ENCODE measurements around the gene SOCS2. TPM values are rescaled to one million over a fixed set of nuclear protein-coding genes. Genes with fewer than 3 reads are reported as not detected.

Gene SOCS2
- total and polyA plus RNA-seq, 2 of the 8 experiments (the other 6 are each of a cell fraction or from before 2014, with no cell fraction given) = 14.5 to 18.0 TPM

GRCh38 chr12:93565760-93566159 lies 6.7 kb upstream of the SOCS2 start:
- 92% methylated on average over 3 of the region's 3 CpGs; no CpG with 5 or more reads in 1 of the 2 experiments for WGBS, 2 experiments (ENCODE audit: extremely low coverage in 1 of 2, insufficient coverage in 1 of 2, insufficient read length in 1 of 2, insufficient replicate concordance in 2 of 2, low coverage in 1 of 2, low lambda C conversion rate in 2 of 2, missing lambda C conversion rate in 1 of 2)

More at GRCh38 chr12:93565760-93566159, 6.7 kb upstream of the SOCS2 start:
- Histone ChIP-seq H3K4me1 (replicated peaks in 1 of 4; ENCODE audit: control insufficient read depth in 3 of 4, insufficient read depth in 4 of 4, low read length in 3 of 4) (no peaks in the 10 kb centered on the region; a peak in 1 of 7 replicates), H3K79me1 (ENCODE audit: low read depth, low read length) (no peaks in the 10 kb centered on the region), H2AFZ (ENCODE audit: low read length) (no peak overlapping the region), H2AK5ac (ENCODE audit: low read depth, low read length) (no peak overlapping the region), H3K23me2 (ENCODE audit: low read depth, low read length) (peaks cover 8% of the 10 kb centered on the region; the same call in 1 of the 2 replicates), H4K5ac (ENCODE audit: insufficient read length, low read depth, low read length) (no peak overlapping the region), H3K4ac (replicated peaks; ENCODE audit: insufficient read length, low read depth, low read length) (no peak overlapping the region), H2BK12ac (ENCODE audit: low read depth, low read length) (no peak overlapping the region), H3K9me3 (ENCODE audit: insufficient read depth in 2 of 2, low read depth in 1 of 2, low read length in 1 of 2) (no peaks in the 10 kb centered on the region), H3K27ac (ENCODE audit: low read depth, low read length) (no peak overlapping the region), H3K4me2 (ENCODE audit: insufficient read depth in 1 of 2, low read depth in 2 of 2, low read length in 2 of 2) (no peak overlapping the region), H3K14ac (ENCODE audit: insufficient read length) (no peak overlapping the region), H3K56ac (replicated peaks; ENCODE audit: insufficient read length, low read depth, low read length) (no peak overlapping the region), H2BK20ac (ENCODE audit: low read length) (no peak overlapping the region), H4K20me1 (replicated peaks in 1 of 2; ENCODE audit: control insufficient read depth in 1 of 2, insufficient read depth in 2 of 2, low read length in 2 of 2) (no peaks in the 10 kb centered on the region), H3K79me2 (ENCODE audit: control insufficient read depth in 1 of 2, insufficient read depth in 2 of 2, low read length in 2 of 2) (no peaks in the 10 kb centered on the region), H3K36me3 (ENCODE audit: control insufficient read depth in 2 of 4, insufficient read depth in 4 of 4, low read length in 3 of 4) (no peaks in the 10 kb centered on the region), H2BK5ac (ENCODE audit: low read depth, low read length) (no peak overlapping the region), H3K23ac (ENCODE audit: insufficient read length) (no peak overlapping the region), H4K8ac (ENCODE audit: extremely low read depth, insufficient read depth, low read length) (no peak overlapping the region), H3K4me3 (ENCODE audit: extremely low read depth in 1 of 4, insufficient read depth in 2 of 4, low read depth in 3 of 4, low read length in 4 of 4) (no peak overlapping the region), H2BK120ac (replicated peaks; ENCODE audit: low read depth, low read length) (no peak overlapping the region), H3K27me3 (replicated peaks in 1 of 4; ENCODE audit: control insufficient read depth in 3 of 4, extremely low read depth in 1 of 4, insufficient read depth in 3 of 4, low read length in 3 of 4) (no peaks in the 10 kb centered on the region), H4K91ac (replicated peaks; ENCODE audit: insufficient read length, low read length) (no peak overlapping the region), H3K18ac (ENCODE audit: extremely low read depth, low read length) (no peak overlapping the region), H2BK15ac (ENCODE audit: low read length) (no peak overlapping the region), H3K9ac (replicated peaks in 1 of 4; ENCODE audit: extremely low read depth in 1 of 4, low read depth in 3 of 4, low read length in 3 of 4) (no peak overlapping the region)
- POLR2A ChIA-PET (ENCODE audit: partially characterized antibody) = no interaction called here
- CTCF ChIA-PET (ENCODE audit: partially characterized antibody) = interaction anchor here (1.2 to 5.0 kb wide), 2 partner anchors 56 to 536 kb away, joined by 3 to 51 read pairs; no protein-coding TSS in a partner anchor
- DNase-seq (ENCODE audit: low read depth in 1 of 2, low spot score in 2 of 2) = no peak
- FAIRE-seq = no peak
